ENCODE data around the gene ANGPTL7.

DNA sequence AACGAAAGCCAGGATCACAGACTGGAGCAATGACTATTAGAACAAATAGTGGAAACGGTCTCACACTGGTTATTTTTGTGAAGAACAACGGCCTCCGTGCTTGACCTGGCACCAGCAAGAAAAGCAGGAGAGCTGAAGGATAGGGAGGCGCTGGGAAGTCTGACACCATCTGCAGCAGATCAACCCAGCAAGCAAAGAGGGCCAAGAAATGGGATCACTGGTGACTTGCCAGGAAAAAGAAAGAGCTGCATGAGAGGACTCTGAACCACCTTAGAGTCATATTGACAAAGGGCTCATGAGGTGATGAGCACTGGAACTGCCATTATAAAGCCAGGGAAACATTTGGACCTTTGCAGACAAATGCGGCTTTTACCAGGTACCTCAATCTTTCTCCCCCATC, 48.2 kb downstream of the ANGPTL7 start:
- TF ChIP-seq, protein P1, sequence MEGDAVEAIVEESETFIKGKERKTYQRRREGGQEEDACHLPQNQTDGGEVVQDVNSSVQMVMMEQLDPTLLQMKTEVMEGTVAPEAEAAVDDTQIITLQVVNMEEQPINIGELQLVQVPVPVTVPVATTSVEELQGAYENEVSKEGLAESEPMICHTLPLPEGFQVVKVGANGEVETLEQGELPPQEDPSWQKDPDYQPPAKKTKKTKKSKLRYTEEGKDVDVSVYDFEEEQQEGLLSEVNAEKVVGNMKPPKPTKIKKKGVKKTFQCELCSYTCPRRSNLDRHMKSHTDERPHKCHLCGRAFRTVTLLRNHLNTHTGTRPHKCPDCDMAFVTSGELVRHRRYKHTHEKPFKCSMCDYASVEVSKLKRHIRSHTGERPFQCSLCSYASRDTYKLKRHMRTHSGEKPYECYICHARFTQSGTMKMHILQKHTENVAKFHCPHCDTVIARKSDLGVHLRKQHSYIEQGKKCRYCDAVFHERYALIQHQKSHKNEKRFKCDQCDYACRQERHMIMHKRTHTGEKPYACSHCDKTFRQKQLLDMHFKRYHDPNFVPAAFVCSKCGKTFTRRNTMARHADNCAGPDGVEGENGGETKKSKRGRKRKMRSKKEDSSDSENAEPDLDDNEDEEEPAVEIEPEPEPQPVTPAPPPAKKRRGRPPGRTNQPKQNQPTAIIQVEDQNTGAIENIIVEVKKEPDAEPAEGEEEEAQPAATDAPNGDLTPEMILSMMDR (conservative IDR thresholded peaks at IDR 0.05) = no peak
- TF ChIP-seq ZFX (IDR thresholded peaks at IDR 0.05) = no peak

Measured in C4-2B (cell line).